HG02610 (cell line): Measurements from ENCODE around the gene CCDC194.
A peak's percentile ranks its signal among the peaks of the same experiment; 100 is the strongest.

Source experiments
- ATAC-seq: cut with Tn5 transposase; IDR thresholded peaks from one replicate; pipeline ENCODE4 v1.9.1; 2021; ENCODE audit warnings: mild to moderate bottlenecking, moderate library complexity; ENCODE audit not compliant: unreplicated experiment

Gene CCDC194

GRCh38 chr19:17406046-17406886, 12.3 kb upstream of the CCDC194 start:
- ATAC-seq, result no peak

GRCh38 chr19:17405250-17406045, 11.5 kb upstream of the CCDC194 start, which contains the start of gene BST2:
Gene BST2, minus strand, starts transcription at chr19:17405630. Its CDS starts 55 bp downstream, at chr19:17405575.
- ATAC-seq, result peak; percentile 70

- peak; percentile 25 for ATAC-seq
These were observed 10.7 kb upstream of the CCDC194 start for GRCh38 chr19:17404621-17405249.

- ATAC-seq, result no peak
These were observed 10.0 kb upstream of the CCDC194 start for GRCh38 chr19:17404015-17404414.

GRCh38 chr19:17402982-17403855, 9.2 kb upstream of the CCDC194 start:
- no peak for ATAC-seq

- no peak for ATAC-seq
These were observed 7.6 kb upstream of the CCDC194 start for GRCh38 chr19:17401628-17402027.

- ATAC-seq, result no peak
These were observed 5.0 kb upstream of the CCDC194 start for GRCh38 chr19:17398902-17399527.

GRCh38 chr19:17394891-17395415, 957 bp upstream of the CCDC194 start:
- ATAC-seq, result no peak

- ATAC-seq, result no peak
These were observed 994 bp downstream of the CCDC194 start for GRCh38 chr19:17393002-17393401.

GRCh38 chr19:17391371-17392151, 2.4 kb downstream of the CCDC194 start:
- no peak for ATAC-seq

- ATAC-seq, result peak; percentile 89
These were observed 3.2 kb downstream of the CCDC194 start for GRCh38 chr19:17390665-17391370.

- ATAC-seq, result no peak
These were observed 3.9 kb downstream of the CCDC194 start for GRCh38 chr19:17389957-17390664.

- ATAC-seq, result no peak
These were observed 4.7 kb downstream of the CCDC194 start for GRCh38 chr19:17389288-17389687.

GRCh38 chr19:17385878-17386611, 8.0 kb downstream of the CCDC194 start:
- ATAC-seq, result no peak

- no peak for ATAC-seq
These were observed 13.4 kb downstream of the CCDC194 start for GRCh38 chr19:17380426-17381138.

GRCh38 chr19:17379221-17379631, 14.8 kb downstream of the CCDC194 start:
- ATAC-seq, result no peak
